Stimulated activated CD4-positive, alpha-beta T cell treated with anti-CD3 and anti-CD28 coated beads, Interleukin-1b, Interleukin-23, amount 100 ng/mL, for 24 hours (primary cell): ENCODE data around the gene SCD5.
"Not testable (repeated sequence)": the region's sequence is repeated elsewhere in the genome, so short reads cannot be mapped to it uniquely, and the experiment has no call there.

ENCODE experiments used
- DNase-seq, 4 experiments: peaks; one replicate each; pipeline ENCODE4 v3.0.0-alpha.2; 2020; ENCODE audit warnings: low read depth in 4 of 4, low spot score in 1 of 4

Gene SCD5

DNA sequence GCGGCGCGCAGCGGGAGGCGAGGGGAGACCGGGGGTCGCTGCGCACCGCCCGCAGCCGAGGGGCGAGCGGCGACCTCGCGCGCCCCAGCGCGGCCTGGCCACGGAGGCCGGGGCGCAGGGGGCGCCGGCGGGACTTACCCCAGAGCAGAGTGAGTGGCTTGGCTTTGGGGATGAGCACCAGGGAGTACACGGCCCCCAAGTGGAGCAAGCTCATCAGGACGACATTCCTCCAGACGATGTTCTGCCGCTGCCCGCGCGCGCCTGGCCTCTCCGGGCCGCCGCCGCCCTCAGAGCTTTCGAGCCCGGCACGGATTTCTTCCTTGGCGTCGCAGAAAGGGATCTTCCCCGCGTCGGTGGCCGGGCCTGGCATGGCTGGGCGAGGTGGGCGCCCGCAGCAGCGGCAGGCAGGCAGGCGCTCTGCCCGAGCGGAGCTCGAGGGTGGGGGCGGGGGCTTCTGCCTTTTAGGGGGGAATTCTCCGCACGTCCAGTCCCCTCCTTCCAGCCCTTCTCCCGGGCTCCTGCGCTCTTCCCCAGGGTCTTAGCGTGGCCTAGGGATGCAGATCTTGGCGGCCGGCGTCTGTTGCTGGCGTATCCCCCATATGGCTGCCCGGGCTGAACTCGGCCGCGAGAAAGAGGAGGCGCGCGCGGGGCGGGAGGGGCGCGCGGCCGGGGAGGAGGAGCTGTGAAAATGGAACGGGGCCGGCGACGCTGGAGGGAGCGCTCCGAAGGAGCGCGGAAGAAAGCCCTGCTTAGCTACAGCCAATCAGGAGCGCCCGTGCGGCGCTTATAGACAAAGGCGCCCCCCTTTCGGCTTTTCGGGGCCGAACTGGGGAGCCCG lies at the start of gene SCD5:
SCD5 (minus strand) TSS at position 629 of the 838 bp plus-strand sequence; CDS start at position 370, 259 bp downstream.
- DNase-seq: peak in 2 of 4 experiments; percentile 25 to 59

DNA sequence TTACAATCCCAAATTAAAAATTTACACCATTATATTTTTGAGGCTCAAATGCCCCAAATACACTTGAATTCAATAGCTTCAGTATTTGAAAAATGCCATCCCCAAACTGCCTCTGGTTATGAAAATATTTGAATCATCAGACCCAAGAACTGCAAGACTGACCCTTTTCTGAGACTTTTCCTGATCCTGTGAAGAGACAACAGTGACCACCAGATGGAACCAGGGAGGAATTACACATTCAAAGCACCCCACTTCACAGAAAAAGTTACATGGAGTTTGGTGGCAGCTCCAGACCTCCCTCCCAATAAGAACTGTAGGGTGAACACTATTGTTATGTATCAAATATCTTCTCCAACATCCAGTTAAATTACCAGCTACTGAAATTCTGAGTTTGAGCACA lies 44.0 kb upstream of the SCD5 start:
- DNase-seq: no peak

DNA sequence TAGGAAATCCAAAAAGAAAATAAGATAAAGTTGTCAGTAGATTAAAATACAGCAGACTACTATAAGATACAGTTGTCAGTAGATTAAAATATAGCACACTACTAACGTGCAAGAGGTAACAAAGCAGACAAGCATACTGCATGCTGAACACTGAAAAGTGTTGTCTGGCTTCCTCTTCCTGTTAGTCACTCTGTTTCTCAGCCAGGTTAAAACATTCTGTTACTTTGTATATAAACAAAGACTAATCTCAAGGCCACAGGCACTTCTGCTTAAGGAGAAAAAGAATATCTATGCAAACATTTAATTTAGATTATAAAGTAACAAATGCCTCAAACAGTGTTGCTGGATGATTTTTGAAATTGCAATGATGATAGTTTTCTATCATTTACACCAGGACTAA lies 41.0 kb upstream of the SCD5 start:
- no peak for DNase-seq

GRCh38 chr4:82833696-82834313 lies 35.2 kb upstream of the SCD5 start:
- no peak for DNase-seq

GRCh38 chr4:82833060-82833459 lies 34.5 kb upstream of the SCD5 start:
- DNase-seq: not testable (repeated sequence)

- DNase-seq: no peak
Measured at GRCh38 chr4:82825425-82825824, 26.8 kb upstream of the SCD5 start.

- no peak for DNase-seq
Measured at GRCh38 chr4:82823062-82823461, 24.5 kb upstream of the SCD5 start.

GRCh38 chr4:82820689-82821088 lies 22.1 kb upstream of the SCD5 start:
- no peak for DNase-seq

DNA sequence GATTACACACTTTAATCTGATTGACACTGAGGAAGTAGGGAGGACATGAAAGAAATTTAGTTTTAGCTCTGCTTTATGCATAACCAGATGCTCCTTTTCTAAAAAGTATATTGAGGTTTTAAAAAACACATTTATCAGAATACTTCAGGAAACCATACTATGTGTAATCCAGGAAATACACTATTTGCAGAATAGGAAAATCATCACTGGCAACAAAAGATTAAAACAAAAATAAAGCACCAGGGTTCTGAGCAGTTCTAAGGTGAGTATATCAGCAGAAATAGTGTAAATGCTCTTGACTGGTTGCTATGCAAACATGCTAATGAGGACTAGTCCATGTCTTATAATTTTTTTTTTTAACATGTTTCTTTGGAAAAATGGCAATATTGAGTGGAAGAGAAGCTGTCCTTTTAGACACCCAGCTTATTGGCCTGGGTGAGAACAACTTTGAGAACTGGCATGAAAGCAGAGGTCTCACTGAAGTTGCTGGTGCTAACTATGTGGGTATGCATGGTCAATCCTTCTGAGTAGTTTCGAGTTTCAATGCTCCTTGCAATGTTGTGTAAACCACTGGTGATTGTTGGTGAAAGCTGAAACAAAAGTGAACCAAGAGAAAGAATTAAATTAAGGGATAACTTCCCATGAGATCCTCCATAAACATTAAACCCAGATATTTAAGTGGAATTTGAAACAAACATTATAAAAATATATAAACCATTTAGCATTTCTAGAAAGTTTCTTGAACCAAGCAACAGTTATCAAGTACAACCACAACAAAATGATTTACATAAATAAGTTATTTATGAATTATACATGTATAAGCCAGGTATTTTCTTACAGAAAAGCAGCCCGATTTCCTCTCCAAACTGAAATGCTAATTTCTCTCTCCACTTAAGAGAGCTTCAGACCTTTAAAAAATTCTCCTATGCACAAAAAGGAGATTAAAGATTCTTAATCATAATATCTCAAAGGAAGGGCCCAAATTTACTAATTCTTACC lies 20.4 kb upstream of the SCD5 start:
- DNase-seq: no peak

GRCh38 chr4:82816874-82817273 lies 18.3 kb upstream of the SCD5 start:
- not testable (repeated sequence) for DNase-seq

- no peak for DNase-seq
Measured at GRCh38 chr4:82814034-82814433, 15.4 kb upstream of the SCD5 start.

DNA sequence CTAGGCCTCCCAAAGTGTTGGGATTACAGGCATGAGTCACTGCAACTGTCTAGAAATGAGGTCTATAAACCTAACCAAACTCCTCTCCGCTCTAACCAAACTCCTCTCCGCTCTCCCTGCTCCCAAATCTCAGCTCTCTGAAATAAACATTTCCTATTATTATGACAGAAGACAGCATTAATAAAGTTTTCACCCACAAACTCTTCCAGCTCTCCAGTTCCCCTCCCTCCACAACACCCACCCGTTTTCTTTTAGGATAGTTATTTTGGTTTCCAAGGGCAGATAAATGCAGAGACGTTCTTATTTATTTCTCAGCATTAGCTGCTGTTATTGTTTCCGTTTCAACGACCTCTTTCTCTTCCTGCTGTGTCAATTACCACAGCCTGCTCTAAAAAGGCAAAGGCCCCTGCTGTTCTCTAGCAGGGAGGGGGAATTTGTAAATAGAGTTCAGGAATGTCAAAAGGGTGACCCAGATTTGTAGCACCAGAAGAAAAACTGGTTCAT lies 13.3 kb upstream of the SCD5 start:
- no peak for DNase-seq

DNA sequence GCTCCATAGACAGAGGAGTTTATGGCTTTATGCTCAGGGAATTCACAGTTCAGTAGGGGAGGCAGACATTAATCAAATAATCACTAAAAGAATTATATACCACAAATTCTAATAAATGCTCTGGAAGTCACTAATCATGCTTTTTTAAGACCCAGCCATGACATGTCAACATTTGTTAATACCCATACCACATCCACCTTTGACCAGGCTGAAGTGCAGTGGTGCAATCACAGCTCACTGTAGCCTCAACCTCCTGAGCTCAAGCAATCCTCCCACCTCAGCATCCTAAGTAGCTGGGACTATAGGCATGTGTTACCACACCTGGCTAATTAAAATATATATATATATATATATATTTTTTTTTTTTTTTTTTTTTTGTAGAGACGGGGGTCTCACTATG lies 12.8 kb upstream of the SCD5 start:
- no peak for DNase-seq

- no peak for DNase-seq
Measured at GRCh38 chr4:82810176-82810575, 11.6 kb upstream of the SCD5 start.

GRCh38 chr4:82809619-82810018 lies 11.0 kb upstream of the SCD5 start:
- DNase-seq: no peak

DNA sequence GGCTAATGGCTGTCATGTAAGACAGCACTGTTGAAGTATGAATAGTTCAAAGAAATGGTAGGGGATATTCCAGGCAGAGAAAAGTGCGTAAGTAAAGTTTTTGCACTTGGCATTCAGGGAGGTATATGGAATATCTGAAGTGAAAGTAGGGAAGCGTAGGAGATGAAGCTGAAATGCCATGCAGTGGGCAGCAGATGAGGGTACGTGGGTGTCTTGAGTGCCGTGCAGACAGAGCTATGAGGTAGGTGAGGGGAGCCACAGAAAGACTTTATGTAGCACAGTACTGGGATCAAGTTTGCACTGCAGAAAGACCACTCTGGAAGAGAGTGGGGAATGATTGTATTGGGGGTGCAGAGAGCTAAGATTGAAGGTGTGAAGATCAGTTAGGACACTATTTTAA lies 5.2 kb upstream of the SCD5 start:
- DNase-seq: no peak

GRCh38 chr4:82802911-82803310 lies 4.3 kb upstream of the SCD5 start:
- no peak for DNase-seq

DNA sequence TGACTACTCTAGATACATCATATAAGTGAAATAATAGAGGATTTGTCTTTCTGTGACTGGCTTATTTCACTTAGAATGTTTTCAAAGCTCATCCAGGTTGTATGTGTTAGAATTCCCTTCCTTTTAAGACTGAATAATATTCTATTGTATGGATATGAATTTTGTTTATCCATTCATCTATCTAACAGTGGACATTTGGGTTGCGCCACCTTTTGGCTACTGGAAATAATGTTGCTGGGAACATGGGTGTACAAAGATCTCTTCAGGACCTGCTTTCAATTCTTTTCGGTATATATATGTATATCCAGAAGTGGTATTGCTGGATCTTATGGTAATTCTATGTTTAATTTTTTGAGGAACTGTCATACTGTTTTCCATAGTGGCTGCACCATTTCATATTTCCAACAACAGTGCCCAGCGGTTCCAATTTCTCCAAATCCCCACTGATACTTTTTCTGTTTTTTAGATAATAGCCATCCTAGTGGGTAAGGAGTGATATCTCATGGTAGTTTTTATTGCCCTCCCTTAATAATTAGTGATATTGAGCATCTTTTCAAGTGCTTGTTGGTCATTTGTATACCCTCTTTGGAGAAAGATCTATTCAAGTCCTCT lies 3.4 kb upstream of the SCD5 start:
- DNase-seq: no peak

DNA sequence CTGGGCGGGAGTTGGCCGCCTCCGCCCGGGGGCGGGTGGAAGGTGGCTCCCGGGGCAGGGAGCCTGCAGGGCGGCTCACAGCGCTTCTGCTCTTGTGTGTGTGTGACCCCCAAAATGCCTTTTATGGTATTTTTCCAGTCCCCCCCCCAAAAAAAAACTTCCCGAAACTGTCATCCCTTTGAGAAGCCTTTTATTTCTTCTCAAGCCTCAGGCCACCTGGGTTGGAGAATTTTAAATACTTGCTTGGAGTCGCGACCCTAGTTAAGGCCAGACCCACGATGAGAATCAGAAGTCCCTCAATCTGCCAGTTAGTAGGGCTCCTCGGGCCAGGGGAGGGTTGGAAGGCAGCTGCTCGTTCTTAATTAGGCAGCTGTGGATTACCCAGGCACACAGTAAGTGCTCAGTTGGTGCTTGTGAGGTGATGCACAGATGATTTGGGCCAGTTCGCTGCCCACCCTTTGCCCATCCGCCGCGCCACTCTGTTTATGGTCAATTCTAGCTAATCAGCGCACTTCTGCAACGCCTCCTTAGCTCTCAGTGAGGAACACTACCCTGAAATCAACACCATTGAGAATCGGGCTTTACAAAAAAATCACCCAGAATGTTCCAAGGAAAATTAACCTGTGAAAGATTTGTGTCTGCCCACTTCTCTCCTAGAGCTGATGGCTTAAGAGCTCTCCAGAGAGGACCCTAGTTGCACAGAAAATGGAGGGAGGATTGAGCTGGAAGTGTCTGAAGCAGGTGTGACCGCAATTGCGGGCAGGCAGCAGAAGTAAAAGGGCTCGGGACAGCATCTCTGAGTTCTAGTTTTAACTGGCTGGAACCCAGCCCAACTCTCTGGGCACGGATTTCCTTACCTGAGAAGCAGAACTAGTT lies 648 bp upstream of the SCD5 start:
- no peak for DNase-seq
